ENCODE results near the gene TCF12.

- TF ChIP-seq ZNF274 (IDR thresholded peaks at IDR 0.05; ENCODE audit: low read depth, low read length) (no peak), YY1 (IDR thresholded peaks at IDR 0.05; ENCODE audit: insufficient read depth, insufficient read length) (no peak), SUZ12 (IDR thresholded peaks at IDR 0.05; ENCODE audit: extremely low read depth, insufficient read depth, insufficient read length) (no peak)
Observed at GRCh38 chr15:57280464-57280863, 362.0 kb downstream of the TCF12 start.
